Thyroid gland (tissue), 4 donors: ENCODE results near the gene HES1.

Experiments
- CTCF ChIP-seq, 6 experiments: fragments of 200-600 bp in 3 of 6; fragments of 450-650 bp in 3 of 6; sonication (generic) in 3 of 6; IDR thresholded peaks; one replicate each; pipeline ENCODE4 v1.5.1; 2016 to 2019; ENCODE audit warnings: antibody characterized with exemption in 6 of 6, mild to moderate bottlenecking in 2 of 6, inconsistent platforms in 1 of 6, moderate library complexity in 1 of 6
- POLR2A ChIP-seq, 2 donors: fragments of 450-650 bp; IDR thresholded peaks; one replicate each; pipeline ENCODE4 v1.6.1; 2017; ENCODE audit warnings: antibody characterized with exemption in 2 of 2, mild to moderate bottlenecking in 2 of 2, moderate library complexity in 1 of 2

GRCh38 chr3:194134757-194135515 lies 1.0 kb upstream of the HES1 start:
- TF ChIP-seq CTCF (IDR thresholded peaks at IDR 0.05): peak in 1 of 6 experiments; percentile 14
- TF ChIP-seq POLR2A (IDR thresholded peaks at IDR 0.05): peak in 1 of 2 donors; percentile 65
